DND-41 (cell line): ENCODE measurements around the gene EZH1.

Source experiments
- ATAC-seq: fragments of 200-7000 bp; cut with Tn5 transposase; 3 replicates; pipeline ENCODE4 v1.9.1; 2021; ENCODE audit warnings: low read depth; ENCODE audit not compliant: insufficient read depth
- DNase-seq: peaks from one replicate; pipeline ENCODE4 v3.0.0-alpha.2; 2020
- H2AFZ ChIP-seq: 2 replicates; pipeline ENCODE4 v1.6.0; 2012; ENCODE audit warnings: low read depth, low read length
- H3K27ac ChIP-seq: 2 replicates; pipeline ENCODE4 v1.5.1; 2012; ENCODE audit warnings: low read length, inconsistent platforms
- H3K27me3 ChIP-seq: fragments of 200-600 bp; sonication (generic); 2 replicates; pipeline ENCODE4 v1.6.0; 2012; ENCODE audit warnings: low read length, mild to moderate bottlenecking, inconsistent platforms; ENCODE audit not compliant: insufficient read depth, poor library complexity
- H3K36me3 ChIP-seq: 2 replicates; pipeline ENCODE4 v1.5.1; 2012; ENCODE audit warnings: low read length, inconsistent platforms; ENCODE audit not compliant: insufficient read depth
- H3K4me1 ChIP-seq: 2 replicates; pipeline ENCODE4 v1.5.1; 2012; ENCODE audit warnings: mild to moderate bottlenecking, low read length; ENCODE audit not compliant: insufficient read depth
- H3K4me2 ChIP-seq: 2 replicates; pipeline ENCODE4 v1.6.0; 2012; ENCODE audit warnings: mild to moderate bottlenecking, moderate library complexity, low read length, inconsistent platforms; ENCODE audit not compliant: insufficient read depth
- H3K4me3 ChIP-seq, 2 experiments: fragments of 200-600 bp in 1 of 2; shearing (Covaris generic) in 1 of 2; 2 replicates each; pipeline ENCODE4 v1.5.1; 2012 to 2016; ENCODE audit warnings: inconsistent platforms in 2 of 2, low read length in 2 of 2, mild to moderate bottlenecking in 2 of 2, low read depth in 1 of 2, moderate library complexity in 1 of 2
- H3K79me2 ChIP-seq: 2 replicates; pipeline ENCODE4 v1.6.0; 2012; ENCODE audit warnings: low read length, inconsistent platforms; ENCODE audit not compliant: insufficient read depth
- H3K9ac ChIP-seq: 2 replicates; pipeline ENCODE4 v1.6.0; 2012; ENCODE audit warnings: low read depth, mild to moderate bottlenecking, inconsistent platforms, low read length, moderate library complexity
- H3K9me3 ChIP-seq: 2 replicates; pipeline ENCODE4 v1.5.1; 2012; ENCODE audit warnings: low read length, moderate library complexity, mild to moderate bottlenecking, inconsistent platforms; ENCODE audit not compliant: insufficient read depth, severe bottlenecking
- H4K20me1 ChIP-seq: 2 replicates; pipeline ENCODE4 v1.6.0; 2012; ENCODE audit warnings: low read length; ENCODE audit not compliant: insufficient read depth
- CTCF ChIP-seq: IDR thresholded peaks from 2 replicates; pipeline ENCODE4 v1.5.1; 2012; ENCODE audit warnings: borderline replicate concordance, low read length, moderate library complexity, mild to moderate bottlenecking; ENCODE audit not compliant: poor library complexity, severe bottlenecking; ENCODE audit errors: extremely low read depth
- EZH2 ChIP-seq: IDR thresholded peaks from 3 replicates; pipeline ENCODE4 v1.6.1; 2012; ENCODE audit warnings: borderline replicate concordance, low read depth, mild to moderate bottlenecking, moderate library complexity, low read length, inconsistent platforms; ENCODE audit not compliant: severe bottlenecking

Gene EZH1

DNA sequence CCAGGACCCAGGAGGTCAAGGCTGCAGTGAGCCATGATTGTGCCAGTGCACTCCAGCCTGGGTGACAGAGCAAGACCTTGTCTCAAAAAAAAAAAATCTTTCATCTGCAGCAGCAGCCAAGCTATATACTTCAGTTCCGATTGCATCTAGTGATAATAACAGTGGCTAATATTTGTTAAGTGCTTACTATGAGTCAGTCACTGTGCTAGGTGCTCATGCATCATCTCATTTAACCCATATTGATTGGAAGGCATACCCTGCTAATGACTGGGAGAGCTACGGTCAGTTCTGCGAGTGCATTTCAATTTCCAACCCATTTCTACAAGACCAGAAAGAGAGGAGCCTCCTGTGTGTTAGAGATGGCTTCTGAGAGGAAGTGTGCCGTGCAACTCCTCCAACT, 93.4 kb downstream of the EZH1 start:
- Histone ChIP-seq H3K27me3 (no peaks in the 10 kb centered on the region), H3K27ac (no peak overlapping the region), H3K4me2 (no peak overlapping the region), H3K79me2 (no peaks in the 10 kb centered on the region), H3K9ac (no peak overlapping the region), H2AFZ (no peak overlapping the region), H4K20me1 (no peaks in the 10 kb centered on the region), H3K4me3 (no peak overlapping the region), H3K9me3 (no peaks in the 10 kb centered on the region), H3K4me1 (no peaks in the 10 kb centered on the region), H3K36me3 (no peaks in the 10 kb centered on the region)
- DNase-seq: no peak
- no peak for ATAC-seq
- TF ChIP-seq EZH2 (no peak), CTCF (no peak)
